NCI-H748 (cell line): Measurements from ENCODE around the gene HUWE1.

ENCODE experiments used
- DNase-seq: peaks from one replicate; lab custom pipeline; 2025; ENCODE audit not compliant: unreplicated experiment; lab: John Stamatoyannopoulos, UW

Gene HUWE1

DNA sequence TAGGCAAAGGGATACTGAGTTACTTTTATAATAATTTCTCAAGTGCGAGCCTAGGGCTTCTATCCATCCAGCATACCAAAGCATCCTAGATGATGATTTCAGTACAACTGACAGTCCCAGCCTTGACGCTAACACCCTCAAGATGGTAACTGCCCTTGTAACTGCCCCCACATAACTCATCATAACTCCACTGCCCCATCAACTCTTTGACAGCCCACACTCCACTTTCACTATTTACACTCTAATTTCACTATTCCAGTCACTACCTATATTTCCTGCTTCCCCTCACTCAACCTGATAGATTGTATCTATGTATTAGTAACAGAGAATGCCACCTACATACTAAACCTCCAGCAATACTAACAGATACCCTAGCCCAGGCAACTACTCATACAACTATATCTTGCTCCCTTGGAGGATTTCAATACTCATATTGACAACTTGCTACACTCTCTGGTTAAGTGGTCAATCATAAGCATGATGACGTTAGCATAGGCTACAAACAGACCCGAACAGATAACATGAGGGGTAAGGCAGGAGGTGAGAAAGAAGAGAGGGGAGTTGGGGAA lies 65.0 kb downstream of the HUWE1 start:
- DNase-seq, result no peak

DNA sequence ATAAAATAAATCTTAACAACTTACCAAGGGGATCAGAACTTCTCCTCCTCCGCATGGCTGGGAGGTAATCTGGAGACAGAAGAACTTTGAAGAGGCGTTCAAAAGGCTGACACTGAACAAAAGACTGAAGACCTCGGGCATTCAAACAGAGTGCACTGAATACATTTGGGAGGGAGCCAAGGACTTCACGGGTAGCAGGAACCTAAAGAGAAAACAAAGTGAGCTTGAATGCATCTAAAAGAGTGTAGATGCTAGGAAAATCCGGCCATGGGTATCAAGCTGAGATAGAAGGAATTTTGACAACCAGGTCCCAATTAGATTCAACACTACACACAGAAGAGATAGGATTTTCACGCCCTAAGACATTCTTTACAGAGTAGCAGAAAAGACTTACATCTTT lies 69.6 kb downstream of the HUWE1 start:
- no peak for DNase-seq

DNA sequence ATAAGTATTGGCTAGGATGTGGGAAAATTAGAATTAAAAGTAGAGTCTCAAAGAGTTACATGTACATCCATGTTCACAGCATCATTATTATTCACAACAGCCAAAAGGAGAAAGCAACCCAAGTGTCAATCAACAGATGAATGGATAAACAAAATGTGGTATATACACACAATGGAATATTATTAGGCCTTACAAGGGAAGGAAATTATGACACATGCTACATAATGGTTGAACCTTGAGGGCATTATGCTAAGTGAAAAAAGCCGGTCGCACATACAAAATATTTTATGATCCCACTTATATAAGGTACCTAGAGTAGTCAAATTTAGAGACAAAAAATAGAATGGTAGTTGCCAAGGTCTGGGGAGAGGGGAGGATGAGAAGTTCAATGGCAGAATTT lies 80.1 kb downstream of the HUWE1 start:
- DNase-seq, result no peak

DNA sequence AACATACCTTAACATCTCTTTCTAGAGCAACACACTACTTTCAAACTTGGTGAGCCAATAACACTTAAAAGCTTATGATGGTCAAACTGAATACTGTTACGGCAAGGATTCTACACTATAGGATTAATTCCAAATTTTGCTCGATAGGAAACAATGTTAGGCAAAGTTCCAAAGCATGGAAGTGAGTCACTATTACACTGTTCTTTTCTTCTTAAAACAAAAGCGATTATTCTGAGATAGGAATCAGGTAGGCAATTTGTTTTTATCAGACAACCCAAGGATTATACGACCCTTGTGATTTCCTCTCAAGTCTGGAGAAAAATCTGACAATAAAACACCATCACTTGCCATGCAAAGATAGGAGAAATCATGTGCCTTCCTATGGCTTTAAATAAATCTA lies 81.5 kb downstream of the HUWE1 start:
- no peak for DNase-seq

DNA sequence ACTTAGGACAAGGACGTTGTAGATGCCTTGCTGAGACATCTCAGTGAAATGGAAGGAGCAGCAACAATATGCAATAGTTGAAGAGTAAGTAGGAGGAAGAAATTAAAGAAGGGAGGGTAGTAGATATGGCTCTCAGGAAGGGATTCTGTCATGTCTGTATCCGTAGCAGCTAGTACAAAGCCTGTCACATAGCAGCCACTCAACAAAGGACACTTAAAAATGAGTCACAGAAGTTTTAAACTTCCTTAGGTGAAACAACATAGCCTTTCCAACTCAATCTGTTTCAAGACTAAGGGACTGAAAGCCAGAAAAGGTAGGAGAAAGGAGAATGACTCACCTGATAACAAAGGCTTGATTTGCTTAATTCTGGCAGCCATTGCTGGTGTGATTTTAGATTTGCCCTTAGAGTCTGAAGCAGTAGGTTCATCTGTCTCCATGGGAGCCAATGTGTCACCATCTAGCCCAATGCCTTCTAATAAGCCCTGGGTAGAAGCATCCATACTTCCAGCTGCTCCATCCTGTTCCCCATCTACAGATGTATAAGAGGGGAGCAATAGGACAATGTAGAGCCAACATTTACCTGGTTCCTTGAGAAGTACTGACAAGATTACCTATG lies 86.6 kb downstream of the HUWE1 start:
- DNase-seq, result no peak

DNA sequence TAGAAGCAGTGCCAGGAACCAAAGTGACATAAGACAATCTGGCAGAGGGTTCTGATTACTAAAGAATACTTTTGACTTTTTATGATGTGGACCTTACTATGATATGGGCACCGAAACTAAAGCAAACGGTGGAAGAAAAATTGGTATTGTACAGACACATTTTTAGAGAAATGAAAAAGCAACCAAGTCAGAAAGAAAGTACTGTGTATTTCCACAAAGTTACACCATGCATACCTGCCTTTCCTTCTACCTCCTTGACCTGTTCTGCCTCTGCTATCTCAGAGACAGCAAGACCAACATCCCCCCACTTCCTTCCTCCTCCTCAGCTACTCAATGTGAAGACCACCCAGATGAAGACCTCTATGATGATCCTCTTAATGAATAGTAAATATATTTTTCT lies 88.3 kb downstream of the HUWE1 start:
- no peak for DNase-seq

DNA sequence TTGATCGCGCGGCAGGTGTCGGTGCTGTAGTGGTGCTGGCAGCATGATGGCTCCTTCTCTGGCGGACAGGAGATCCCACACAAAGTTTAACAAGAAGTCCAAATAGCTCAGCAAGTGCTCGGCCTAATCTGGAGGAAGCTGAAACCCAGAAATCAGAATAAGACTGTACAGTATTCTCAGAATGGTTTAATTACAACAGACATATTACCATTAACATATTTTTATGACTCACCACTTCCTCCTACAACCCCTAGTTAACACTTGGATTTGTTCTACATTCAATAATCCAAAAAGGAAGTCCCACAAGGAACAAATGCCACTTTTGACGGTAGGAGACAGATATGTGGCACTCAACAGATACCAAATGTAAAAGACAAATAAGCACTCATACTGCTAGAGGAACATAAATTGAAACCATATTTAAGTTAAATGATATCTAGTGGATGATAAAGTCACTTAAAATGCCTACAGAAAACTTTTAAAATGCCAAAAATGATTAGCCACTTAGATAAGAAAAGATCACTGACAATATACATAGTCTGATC lies 91.2 kb downstream of the HUWE1 start:
- no peak for DNase-seq

DNA sequence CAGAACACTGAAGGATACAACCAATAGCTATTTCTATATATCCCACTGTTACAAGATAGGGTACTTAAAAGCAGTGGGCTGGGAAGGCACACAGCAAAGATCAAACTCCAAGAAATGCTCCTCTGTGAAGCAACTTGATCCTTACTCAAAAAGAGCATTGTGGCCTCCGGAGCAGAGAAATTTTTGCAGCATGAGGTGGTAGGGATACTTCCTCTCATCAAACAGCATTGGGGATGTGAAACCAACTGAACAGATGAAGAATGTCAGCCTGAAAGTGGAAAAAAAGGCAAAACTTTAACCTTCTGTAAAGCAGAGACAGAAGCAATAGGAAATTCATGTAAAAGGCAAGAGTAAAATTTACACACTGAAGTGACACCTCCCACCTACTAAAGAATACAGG lies 92.2 kb downstream of the HUWE1 start:
- no peak for DNase-seq

DNA sequence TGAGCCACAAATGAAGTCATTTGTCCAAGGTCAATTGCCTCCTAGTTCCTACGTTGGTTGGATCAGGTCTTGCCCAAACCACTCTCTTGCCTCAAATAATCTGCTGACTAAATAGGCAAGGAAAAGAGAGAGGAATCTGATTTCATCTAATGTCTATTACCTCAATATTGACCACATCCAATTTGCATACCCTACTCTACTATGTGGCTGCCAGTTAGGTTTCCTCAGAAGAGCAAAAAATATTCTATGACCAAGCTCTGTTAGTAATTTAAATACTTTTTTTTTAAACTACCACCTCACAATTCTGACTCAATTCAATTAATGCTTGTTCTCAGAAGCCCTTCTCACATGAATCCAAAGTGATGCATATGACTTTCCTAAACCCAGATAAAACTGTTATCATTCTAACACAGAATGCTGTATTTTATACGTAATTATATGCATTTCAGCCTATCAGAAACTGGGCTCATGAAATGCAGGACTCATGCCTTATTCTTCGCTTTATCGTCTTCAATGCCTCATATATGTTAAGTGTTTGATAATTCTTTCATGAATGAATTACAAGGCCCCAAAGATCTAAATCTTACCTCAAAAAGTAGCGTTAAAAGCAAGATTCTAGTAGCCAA lies 98.6 kb downstream of the HUWE1 start:
- no peak for DNase-seq

DNA sequence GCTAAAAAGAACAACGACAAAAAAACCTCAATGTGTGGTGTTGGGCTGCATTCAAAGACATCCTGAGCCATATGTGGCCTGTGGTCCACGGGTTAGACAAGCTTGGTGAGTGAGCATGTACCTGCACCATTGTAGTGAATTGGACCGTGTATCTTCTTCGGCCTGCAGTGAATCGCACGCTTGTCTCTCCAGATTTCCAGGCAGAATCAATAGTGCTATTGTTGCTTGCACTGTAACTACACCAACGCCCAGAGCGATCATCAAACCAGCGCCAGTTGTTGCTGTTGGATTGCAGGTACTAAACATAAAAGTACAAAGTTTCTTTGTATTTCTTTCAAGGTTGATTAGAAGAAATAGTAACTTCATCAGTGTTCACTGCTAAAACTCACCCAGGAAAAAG lies 101.6 kb downstream of the HUWE1 start:
- DNase-seq, result no peak

DNA sequence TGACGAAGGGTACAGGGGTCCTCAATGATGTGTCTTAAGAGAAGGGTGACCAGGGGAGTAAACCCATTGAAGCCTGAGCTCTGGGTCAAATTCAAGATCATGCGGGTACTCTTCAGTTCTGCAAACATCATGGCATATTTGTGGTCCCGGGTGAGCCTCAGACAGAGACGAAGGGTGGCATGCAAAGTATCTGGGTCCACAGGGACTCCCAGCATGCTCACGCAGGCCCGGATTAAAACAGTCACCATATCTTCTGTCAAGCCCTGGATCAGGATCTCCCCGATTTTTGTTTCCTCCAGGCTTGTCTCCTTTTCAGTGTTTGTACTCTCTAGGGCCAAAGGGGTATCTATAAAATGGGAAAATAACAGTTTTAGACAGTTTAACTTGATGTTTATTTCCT lies 102.9 kb downstream of the HUWE1 start:
- no peak for DNase-seq

DNA sequence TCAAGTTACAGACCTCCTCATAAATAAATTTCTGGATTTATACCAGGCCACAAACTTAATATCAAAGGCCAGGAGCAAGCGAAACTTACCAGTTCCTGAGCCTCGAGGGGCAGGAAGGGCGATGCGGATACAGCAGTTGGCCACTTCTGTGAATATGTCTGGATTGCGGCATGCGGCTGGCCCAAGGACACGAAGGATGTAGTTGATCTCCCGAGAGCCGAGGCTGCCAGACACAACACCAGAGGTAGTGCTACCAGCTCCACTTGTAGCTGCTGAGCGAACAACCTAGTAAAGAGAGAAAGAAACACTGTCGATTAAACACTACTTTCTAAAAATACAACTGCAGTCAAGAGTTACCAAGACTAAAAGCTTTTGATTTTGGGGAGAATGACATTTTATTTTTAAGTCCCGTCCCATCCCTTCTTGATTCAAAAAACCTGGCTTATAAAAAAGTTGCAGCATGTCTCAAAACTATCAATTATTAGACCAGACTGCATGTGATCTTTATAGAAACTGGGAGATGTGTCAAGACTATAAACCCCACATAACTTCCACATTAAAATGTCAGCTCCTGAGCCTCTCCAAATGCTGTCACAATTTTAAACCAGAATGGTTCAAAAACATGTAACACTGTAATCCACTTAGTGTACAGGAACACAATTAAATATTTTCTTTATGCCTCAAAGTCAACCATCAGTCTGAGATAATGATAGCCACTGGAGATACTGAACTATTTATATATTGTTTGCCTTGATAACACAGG lies 105.6 kb downstream of the HUWE1 start:
- DNase-seq, result no peak

DNA sequence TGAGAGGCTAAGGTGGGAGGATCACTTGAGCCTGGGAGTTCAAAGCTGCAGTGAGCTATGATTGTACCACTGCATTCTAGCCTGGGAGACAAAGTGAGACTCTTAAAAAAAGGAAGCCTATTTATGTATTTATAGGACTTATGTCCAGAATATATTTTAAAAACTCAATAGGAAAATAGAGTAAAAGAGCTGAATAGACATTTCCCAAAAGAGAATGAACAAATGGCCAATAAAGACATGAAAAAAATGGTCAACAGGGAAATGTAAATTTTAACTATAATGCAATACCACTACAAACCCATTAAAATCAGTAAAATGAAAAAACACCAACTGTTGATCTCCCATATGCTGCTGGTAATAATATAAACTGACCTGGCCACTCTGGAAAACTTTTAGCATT lies 115.0 kb downstream of the HUWE1 start:
- no peak for DNase-seq

DNA sequence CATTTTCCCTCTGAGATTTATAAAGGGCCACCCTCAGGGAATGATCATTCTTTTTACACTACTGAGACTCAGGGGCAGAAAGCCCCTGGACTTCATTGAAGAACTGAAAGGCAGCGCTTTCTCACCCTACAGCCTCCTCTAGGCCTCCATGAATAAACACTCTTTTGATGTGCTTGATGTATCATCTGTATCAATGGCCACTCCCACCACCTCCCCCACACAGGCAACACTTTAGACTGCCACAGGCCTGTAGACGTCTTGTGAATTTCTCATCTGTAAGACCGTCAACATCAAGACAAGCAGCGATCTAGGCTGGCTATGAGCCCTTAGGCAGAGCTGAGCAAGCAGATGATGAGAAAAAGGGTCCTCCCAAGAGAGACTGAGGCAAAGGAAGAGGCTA lies 123.2 kb downstream of the HUWE1 start:
- no peak for DNase-seq

DNA sequence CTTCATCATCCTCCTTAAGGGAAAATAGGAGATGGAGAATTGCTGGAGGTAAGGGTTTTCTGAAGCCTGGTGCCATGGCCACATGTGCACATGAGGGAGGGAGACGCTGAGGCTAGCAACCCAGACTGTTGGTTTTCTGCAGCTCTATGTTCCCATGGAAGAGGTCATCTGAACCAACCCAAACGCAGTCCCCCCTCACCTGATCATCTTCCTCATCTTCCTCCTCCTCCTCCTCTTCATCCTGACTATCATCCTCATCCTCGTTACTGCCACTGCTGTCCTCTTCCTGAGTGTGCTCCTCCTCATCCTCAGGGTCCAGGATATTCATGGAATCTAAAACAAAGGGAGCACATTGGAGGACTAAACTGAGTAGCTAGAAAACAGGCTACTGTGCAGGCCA lies 124.6 kb downstream of the HUWE1 start:
- DNase-seq, result no peak

DNA sequence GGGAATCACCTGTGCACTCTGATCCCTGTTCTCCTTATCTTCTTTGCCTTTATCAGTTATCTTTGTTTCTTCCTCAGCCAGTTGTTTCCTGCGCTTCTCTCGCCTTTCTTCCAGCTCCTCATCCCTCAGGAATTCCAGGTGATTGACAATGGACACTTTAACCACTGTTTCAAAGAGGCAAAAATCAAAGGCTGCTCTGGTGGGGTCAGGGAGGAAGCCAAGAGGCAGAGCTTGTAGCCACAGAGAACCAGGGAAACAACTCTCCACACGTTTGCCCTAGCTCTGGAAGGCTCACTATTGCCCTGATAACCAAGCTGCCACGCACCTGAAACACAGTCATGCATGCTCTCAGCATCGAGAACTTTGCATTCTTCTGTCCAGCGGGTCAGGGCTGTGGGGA lies 127.9 kb downstream of the HUWE1 start:
- DNase-seq, result no peak

DNA sequence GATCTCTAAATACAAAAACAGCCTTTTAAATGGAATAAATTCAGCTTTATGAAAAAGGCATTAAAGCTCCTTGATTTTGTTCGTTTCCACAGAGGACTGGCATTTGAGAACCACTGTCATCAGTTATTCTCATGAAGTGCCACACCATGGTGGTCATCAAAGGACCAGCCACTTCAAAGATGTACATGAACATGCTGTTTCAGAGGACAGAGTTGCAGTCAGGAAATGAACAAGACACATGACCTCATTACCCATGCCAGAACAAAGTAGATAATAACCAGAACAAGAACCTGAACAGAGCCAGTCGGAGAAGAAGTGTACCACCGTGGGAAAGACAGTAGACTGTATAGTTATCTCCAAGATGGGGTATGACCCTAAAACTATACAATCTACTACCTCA lies 129.7 kb downstream of the HUWE1 start:
- no peak for DNase-seq

DNA sequence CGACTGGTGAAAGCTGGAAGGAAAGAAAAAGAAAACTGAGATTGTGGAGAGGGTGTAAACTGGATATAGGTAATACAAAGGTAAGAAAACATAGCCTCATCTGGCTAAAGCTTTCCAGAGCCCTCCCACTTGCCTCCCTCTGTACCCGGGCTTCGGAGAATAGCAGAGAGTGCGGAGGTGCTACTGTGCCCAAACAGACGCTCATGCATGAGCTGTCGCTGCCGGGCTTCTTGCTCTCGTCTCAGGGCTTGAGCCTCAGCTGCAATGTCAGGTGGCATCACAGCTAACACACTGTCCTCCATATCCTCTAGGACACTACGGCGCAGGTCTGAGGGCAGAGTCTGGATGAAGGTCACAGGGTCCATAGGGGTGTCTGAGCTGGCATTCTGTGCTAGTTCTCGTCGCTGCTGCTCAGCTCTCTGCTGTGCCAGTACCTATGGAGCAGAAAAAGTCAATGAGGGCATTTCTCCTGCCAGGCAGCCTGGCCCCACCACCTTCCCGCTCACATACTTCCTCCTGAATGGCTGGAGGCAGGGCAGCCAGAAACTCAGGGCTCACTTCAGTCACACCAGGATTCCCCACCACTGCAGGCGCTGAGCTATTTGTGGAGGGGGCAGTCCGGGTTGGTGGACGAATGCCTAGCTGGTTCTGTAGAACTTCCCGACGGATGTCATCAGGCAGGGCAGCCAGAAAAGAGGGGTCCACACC lies 135.6 kb downstream of the HUWE1 start:
- DNase-seq, result no peak

DNA sequence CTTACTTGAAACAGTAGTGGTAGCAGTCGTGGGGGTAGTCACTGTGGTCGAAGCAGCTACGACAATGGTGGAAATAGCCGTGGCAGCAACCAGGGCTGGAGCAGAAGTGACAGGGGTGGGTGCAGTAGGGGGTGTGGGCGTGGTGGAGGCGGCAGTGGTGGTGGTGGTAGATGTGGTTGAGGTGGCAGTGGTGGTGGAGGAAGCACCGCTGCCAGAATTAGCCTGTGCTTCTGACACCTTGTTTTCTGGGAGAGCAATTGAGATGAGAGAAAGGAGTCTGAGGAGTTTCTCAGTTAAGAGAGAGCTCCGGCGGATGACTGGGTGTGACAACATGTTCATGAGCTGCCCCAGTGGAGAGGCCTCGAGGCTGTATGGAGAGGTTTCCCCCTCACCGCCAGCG lies 138.9 kb downstream of the HUWE1 start:
- no peak for DNase-seq

DNA sequence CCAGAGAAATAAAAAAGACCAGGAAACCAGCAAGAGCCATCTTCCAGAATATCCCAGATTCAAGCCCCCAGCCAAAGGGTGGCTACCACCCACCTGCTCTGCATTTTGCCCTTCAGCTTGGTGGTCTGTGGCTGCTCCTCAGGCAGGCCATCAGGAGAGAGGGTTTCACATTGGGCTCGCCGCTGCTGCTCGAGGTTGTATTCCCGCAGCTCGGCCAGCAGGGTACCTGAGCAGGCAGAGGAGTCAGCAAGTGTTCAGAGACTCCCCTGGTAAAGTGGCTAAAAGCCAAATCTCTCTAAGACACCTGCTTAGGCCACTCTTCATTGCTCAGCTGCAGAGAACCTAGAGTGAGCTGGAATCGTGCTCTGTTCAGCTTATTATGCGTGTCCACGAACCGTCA lies 141.6 kb downstream of the HUWE1 start:
- no peak for DNase-seq

DNA sequence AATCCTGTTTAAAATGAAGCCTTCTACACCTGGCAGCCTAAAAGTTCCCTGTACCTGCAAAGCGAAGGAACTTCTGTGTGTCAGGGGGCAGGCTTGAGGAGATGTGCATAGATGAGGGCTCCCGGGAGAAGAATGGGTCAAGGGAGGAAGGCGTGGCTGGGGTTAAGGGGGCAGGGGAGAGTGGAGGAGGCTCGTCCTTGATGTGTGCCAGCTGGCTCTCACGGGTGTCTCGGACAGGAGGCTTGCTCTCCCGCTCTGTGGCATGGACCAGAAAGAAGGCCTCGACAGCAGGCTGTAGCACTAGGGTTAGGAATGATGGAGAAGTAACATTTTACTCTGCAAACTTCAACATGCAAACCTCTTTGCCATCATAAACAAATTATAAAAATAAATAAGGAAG lies 147.7 kb downstream of the HUWE1 start:
- no peak for DNase-seq
